Cardiac fibroblast (primary cell): ENCODE results near the gene SMARCD3.

ENCODE experiments used
- DNase-seq, 2 donors: peaks; one replicate each; pipeline versions ENCODE4 v3.0.0 to v3.0.0-alpha.2; 2010; ENCODE audit warnings: low read depth in 2 of 2
- H3K4me3 ChIP-seq, 2 donors: replicated peaks in 1 of 2; 1 replicate in 1 of 2; 2 replicates in 1 of 2; pipeline ENCODE4 v1.5.1; 2011; ENCODE audit warnings: low read depth in 2 of 2, low read length in 2 of 2, mild to moderate bottlenecking in 2 of 2, moderate library complexity in 1 of 2
- TF ChIP-seq, protein P1 (sequence below): IDR thresholded peaks from one replicate; pipeline ENCODE4 v1.5.1; 2011; ENCODE audit warnings: low read depth, mild to moderate bottlenecking, low read length, inconsistent platforms

Gene SMARCD3

DNA sequence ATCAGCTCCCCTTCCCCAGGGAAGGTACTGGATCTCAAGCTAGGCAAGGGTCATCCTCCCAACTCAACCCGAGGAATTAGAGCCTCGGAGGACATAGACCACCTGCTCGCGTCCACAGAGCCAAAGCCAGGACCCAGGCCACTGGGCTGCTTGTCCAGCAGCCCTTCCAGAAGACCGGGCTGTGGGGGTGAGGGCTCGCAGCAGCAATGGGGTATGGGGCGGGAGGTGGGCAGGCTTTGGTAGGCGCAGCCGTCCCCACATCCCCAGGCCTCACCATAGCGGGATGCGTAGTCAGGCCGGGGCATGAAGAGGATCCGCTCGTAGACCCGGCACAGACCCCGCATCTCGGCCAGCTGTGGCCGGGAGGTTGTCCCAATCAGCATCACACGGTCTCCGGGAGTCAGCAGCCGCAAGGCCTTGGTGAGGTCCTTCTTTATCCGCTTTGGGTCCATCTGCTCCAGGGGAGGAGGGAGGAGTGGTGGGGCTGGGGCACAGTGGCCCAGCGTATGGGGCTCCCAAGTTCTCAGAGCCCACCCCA lies 56.4 kb downstream of the SMARCD3 start:
- no peak for DNase-seq
- H3K4me3 ChIP-seq, result no peak overlapping the region
- TF ChIP-seq, protein P1, sequence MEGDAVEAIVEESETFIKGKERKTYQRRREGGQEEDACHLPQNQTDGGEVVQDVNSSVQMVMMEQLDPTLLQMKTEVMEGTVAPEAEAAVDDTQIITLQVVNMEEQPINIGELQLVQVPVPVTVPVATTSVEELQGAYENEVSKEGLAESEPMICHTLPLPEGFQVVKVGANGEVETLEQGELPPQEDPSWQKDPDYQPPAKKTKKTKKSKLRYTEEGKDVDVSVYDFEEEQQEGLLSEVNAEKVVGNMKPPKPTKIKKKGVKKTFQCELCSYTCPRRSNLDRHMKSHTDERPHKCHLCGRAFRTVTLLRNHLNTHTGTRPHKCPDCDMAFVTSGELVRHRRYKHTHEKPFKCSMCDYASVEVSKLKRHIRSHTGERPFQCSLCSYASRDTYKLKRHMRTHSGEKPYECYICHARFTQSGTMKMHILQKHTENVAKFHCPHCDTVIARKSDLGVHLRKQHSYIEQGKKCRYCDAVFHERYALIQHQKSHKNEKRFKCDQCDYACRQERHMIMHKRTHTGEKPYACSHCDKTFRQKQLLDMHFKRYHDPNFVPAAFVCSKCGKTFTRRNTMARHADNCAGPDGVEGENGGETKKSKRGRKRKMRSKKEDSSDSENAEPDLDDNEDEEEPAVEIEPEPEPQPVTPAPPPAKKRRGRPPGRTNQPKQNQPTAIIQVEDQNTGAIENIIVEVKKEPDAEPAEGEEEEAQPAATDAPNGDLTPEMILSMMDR, result no peak

DNA sequence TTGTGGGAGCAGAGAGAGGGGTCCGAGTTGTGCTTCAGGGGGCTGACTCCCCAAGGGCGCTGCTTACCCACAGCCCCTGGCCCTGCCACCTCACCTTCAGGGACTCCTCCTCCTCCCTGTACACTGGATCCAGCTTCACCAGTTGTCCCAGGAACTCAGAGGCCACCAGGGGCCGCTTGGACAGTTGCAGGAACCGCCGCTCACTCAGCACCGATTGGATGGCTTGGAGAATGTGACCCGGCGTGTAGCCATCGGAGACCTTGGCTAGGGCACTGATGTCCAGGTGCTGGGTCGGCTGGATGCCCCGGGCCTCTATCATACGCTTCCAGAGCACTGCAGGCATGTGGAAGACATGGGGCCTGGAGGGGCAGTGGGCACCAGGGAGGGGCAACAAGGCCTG lies 57.0 kb downstream of the SMARCD3 start:
- TF ChIP-seq, protein P1, result no peak
- DNase-seq, result no peak
- no peak overlapping the region for H3K4me3 ChIP-seq

DNA sequence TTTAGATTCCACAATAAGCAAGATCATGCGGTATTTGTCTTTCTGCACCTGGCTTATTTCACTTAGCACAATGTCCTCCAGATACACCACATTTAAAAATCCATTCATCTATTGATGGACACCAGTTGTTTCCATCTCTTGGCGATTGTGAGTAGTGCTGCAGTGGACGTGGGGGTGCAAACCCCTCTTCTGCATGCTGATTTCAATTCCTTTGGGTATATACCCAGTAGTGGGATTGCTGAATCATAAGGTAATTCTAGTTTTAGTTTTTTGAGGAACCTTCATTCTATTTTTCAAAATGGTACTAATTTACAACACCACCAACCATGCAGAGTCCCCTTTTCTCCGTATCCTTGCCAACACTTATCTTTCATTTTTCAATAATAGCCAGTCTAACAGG lies 59.5 kb downstream of the SMARCD3 start:
- DNase-seq, result no peak
- TF ChIP-seq, protein P1, result no peak
- H3K4me3 ChIP-seq, result no peak overlapping the region
